ENCODE results near the gene TRMU. TPM values are rescaled to one million over a fixed set of nuclear protein-coding genes. Genes with fewer than 3 reads are reported as not detected.

TRMU gene
- total and polyA plus RNA-seq, 2 experiments from 2014 or later, result 48.3 to 70.4 TPM

DNA sequence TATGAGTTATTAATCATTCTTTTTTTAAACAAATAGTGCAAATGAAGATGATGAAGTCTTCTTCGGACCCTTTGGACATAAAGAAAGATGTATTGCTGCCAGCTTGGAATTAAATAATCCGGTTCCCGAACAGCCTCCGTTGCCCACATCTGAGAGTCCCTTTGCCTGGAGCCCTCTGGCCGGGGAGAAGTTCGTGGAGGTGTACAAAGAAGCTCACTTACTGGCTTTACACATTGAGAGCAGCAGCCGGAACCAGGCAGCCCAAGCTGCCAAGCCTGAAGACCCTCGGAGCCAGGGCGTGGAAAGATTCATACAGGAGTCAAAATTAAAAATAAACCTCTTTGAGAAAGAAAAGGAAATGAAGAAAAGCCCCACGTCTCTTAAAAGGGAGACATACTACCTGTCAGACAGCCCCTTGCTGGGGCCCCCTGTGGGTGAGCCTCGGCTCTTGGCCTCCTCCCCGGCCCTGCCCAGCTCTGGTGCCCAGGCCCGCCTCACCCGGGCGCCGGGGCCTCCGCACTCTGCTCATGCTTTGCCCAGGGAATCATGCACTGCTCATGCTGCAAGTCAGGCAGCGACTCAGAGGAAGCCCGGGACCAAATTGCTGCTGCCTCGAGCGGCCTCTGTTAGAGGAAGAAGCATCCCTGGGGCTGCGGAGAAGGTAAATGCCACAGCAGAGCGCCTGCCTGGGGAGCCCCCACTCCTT lies 27.1 kb upstream of the TRMU start (continued):
- TF ChIP-seq EZH2 (IDR thresholded peaks at IDR 0.05; ENCODE audit: low read depth, unreplicated experiment), result no peak
- TF ChIP-seq EZH2phosphoT487 (IDR thresholded peaks at IDR 0.05; ENCODE audit: unreplicated experiment), result no peak
- no peak for TF ChIP-seq ZNF114 (CRISPR knock-in tag; IDR thresholded peaks at IDR 0.05)
- no peak for TF ChIP-seq CREB1 (CRISPR knock-in tag; IDR thresholded peaks at IDR 0.05; ENCODE audit: low read depth)
- TF ChIP-seq, protein P1, sequence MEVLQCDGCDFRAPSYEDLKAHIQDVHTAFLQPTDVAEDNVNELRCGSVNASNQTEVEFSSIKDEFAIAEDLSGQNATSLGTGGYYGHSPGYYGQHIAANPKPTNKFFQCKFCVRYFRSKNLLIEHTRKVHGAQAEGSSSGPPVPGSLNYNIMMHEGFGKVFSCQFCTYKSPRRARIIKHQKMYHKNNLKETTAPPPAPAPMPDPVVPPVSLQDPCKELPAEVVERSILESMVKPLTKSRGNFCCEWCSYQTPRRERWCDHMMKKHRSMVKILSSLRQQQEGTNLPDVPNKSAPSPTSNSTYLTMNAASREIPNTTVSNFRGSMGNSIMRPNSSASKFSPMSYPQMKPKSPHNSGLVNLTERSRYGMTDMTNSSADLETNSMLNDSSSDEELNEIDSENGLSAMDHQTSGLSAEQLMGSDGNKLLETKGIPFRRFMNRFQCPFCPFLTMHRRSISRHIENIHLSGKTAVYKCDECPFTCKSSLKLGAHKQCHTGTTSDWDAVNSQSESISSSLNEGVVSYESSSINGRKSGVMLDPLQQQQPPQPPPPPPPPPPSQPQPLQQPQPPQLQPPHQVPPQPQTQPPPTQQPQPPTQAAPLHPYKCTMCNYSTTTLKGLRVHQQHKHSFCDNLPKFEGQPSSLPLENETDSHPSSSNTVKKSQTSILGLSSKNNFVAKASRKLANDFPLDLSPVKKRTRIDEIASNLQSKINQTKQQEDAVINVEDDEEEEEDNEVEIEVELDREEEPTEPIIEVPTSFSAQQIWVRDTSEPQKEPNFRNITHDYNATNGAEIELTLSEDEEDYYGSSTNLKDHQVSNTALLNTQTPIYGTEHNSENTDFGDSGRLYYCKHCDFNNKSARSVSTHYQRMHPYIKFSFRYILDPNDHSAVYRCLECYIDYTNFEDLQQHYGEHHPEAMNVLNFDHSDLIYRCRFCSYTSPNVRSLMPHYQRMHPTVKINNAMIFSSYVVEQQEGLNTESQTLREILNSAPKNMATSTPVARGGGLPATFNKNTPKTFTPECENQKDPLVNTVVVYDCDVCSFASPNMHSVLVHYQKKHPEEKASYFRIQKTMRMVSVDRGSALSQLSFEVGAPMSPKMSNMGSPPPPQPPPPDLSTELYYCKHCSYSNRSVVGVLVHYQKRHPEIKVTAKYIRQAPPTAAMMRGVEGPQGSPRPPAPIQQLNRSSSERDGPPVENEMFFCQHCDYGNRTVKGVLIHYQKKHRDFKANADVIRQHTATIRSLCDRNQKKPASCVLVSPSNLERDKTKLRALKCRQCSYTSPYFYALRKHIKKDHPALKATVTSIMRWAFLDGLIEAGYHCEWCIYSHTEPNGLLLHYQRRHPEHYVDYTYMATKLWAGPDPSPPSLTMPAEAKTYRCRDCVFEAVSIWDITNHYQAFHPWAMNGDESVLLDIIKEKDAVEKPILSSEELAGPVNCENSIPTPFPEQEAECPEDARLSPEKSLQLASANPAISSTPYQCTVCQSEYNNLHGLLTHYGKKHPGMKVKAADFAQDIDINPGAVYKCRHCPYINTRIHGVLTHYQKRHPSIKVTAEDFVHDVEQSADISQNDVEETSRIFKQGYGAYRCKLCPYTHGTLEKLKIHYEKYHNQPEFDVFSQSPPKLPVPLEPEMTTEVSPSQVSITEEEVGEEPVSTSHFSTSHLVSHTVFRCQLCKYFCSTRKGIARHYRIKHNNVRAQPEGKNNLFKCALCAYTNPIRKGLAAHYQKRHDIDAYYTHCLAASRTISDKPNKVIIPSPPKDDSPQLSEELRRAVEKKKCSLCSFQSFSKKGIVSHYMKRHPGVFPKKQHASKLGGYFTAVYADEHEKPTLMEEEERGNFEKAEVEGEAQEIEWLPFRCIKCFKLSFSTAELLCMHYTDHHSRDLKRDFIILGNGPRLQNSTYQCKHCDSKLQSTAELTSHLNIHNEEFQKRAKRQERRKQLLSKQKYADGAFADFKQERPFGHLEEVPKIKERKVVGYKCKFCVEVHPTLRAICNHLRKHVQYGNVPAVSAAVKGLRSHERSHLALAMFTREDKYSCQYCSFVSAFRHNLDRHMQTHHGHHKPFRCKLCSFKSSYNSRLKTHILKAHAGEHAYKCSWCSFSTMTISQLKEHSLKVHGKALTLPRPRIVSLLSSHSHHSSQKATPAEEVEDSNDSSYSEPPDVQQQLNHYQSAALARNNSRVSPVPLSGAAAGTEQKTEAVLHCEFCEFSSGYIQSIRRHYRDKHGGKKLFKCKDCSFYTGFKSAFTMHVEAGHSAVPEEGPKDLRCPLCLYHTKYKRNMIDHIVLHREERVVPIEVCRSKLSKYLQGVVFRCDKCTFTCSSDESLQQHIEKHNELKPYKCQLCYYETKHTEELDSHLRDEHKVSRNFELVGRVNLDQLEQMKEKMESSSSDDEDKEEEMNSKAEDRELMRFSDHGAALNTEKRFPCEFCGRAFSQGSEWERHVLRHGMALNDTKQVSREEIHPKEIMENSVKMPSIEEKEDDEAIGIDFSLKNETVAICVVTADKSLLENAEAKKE (CRISPR knock-in tag; IDR thresholded peaks at IDR 0.05), result no peak

DNA sequence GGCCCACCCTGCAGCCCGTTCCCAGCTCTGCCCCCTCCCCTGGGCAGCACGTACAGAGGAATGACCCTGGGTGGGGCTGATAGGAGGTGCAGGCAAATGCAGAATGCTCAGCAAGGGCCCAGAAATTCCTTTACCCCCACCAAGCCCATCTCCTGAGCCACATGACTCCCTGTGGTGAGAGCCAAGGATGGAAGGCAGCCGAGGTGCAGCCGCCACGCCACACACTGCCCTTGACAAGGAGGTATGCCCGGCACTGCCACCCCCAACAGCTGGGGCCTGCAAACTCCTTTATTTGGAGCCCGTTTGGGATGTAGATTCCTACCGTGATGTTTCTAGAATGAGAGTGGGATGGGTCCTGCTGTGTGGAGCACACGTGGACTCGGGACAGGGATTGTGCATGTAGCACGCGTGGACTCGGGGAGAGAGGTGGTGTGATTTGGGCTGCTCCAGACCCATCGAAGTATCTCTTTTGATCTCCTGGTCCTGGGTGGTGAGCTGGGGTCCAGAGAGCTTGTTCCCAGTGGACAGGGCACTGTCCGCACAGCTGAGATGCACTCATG lies 25.9 kb upstream of the TRMU start:
- Mint-ChIP-seq H3K36me3 (ENCODE audit: low read depth) (peaks cover 27% of the 10 kb centered on the region), H3K27me3 (ENCODE audit: insufficient read depth, low read depth, poor library complexity) (peaks cover 2% of the 10 kb centered on the region), H3K4me3 (no peak overlapping the region), H3K4me1 (no peaks in the 10 kb centered on the region), H3K9me3 (no peaks in the 10 kb centered on the region), H3K27ac (no peak overlapping the region)
- Histone ChIP-seq H3K27me3 (ENCODE audit: insufficient read depth) (no peaks in the 10 kb centered on the region), H3K9me2 (ENCODE audit: insufficient read depth) (no peaks in the 10 kb centered on the region), H3K36me3 (ENCODE audit: insufficient read depth) (no peaks in the 10 kb centered on the region; the same call in 1 of the 2 replicates), H3K4me3 (no peak overlapping the region), H4K20me1 (replicated peaks; ENCODE audit: insufficient read depth) (peaks cover 13% of the 10 kb centered on the region; the same call in 1 of the 2 replicates), H3F3A (replicated peaks; ENCODE audit: low read depth) (no peaks in the 10 kb centered on the region), H3K27ac (ENCODE audit: low read depth) (no peak overlapping the region), H2AFZ (no peak overlapping the region), H3K4me1 (ENCODE audit: insufficient read depth) (no peaks in the 10 kb centered on the region), H3K4me2 (no peak overlapping the region), H3K79me2 (replicated peaks; ENCODE audit: insufficient read depth) (peaks cover 36% of the 10 kb centered on the region)
- DNase-seq (ENCODE audit: low spot score), result no peak
- ATAC-seq, result no peak
- TF ChIP-seq ZNF331 (CRISPR knock-in tag; IDR thresholded peaks at IDR 0.05; ENCODE audit: low read depth), result no peak
- TF ChIP-seq NANOG (IDR thresholded peaks at IDR 0.05; ENCODE audit: borderline replicate concordance), result no peak
- TF ChIP-seq, protein P1 (CRISPR knock-in tag; IDR thresholded peaks at IDR 0.05), result no peak

All from GM23338 (cell line).